Activated naive CD4-positive, alpha-beta T cell treated with anti-CD3 and anti-CD28 coated beads, Interleukin-2, amount 10 ng/mL, durations not matched to agents 7 days and 5 days (primary cell): ENCODE results near the gene HIC2.
"Not testable (repeated sequence)": the region's sequence is repeated elsewhere in the genome, so short reads cannot be mapped to it uniquely, and the experiment has no call there.

ENCODE experiments used
- CTCF ChIA-PET: fragments of 350-600 bp; sonication (Branson Sonifier 250); formaldehyde crosslinking; loops from one replicate; lab custom pipeline; 2021; ENCODE audit warnings: antibody characterized with exemption; lab: Charles Lee
- DNase-seq: peaks from one replicate; pipeline ENCODE4 v3.0.0-alpha.2; 2020
- H3K27ac Mint-ChIP-seq: one replicate; pipeline ENCODE4 v1.8.0; 2021; ENCODE audit warnings: mild to moderate bottlenecking, moderate library complexity, mixed read lengths
- H3K27me3 Mint-ChIP-seq: one replicate; pipeline ENCODE4 v1.8.0; 2021; ENCODE audit warnings: mild to moderate bottlenecking, mixed read lengths
- H3K36me3 Mint-ChIP-seq: one replicate; pipeline ENCODE4 v1.8.0; 2021; ENCODE audit warnings: mixed read lengths
- H3K4me1 Mint-ChIP-seq: one replicate; pipeline ENCODE4 v1.8.0; 2021; ENCODE audit warnings: mixed read lengths
- H3K4me3 Mint-ChIP-seq: one replicate; pipeline ENCODE4 v1.8.0; 2021; ENCODE audit warnings: mild to moderate bottlenecking, moderate library complexity, mixed read lengths
- H3K9me3 Mint-ChIP-seq: one replicate; pipeline ENCODE4 v1.8.0; 2021; ENCODE audit warnings: mixed read lengths

Gene HIC2, protein sequence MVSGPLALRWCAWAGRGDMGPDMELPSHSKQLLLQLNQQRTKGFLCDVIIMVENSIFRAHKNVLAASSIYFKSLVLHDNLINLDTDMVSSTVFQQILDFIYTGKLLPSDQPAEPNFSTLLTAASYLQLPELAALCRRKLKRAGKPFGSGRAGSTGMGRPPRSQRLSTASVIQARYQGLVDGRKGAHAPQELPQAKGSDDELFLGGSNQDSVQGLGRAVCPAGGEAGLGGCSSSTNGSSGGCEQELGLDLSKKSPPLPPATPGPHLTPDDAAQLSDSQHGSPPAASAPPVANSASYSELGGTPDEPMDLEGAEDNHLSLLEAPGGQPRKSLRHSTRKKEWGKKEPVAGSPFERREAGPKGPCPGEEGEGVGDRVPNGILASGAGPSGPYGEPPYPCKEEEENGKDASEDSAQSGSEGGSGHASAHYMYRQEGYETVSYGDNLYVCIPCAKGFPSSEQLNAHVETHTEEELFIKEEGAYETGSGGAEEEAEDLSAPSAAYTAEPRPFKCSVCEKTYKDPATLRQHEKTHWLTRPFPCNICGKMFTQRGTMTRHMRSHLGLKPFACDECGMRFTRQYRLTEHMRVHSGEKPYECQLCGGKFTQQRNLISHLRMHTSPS

DNA sequence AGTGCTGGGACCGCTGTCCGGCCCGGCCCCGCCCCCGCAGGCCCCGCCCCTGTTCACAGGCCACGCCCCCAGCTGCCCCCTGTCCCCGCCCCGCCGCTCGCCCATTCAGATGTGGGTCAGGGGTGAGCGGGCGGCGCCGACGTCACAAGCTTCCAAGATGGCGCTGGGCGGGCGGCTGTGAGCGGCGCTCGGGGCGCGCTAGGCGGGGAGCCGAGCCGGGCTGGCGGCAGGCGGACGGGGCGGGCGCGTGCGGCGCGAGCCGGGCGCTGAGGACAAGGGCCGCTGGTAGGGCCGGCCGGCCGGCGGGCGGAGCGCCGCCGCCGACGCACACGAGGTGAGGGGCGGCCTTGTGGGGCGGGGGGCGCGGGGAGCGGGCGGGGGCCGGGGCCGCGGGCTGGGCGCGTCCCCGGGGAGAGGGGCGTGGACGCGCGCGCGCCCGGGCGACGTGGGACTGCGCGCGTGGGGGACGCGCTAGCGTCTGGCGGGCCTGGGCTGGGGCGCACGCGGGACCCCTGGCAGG, at the start of gene HIC2:
HIC2 (plus strand) TSS at position 145 of the 520 bp plus-strand sequence. CDS start 25,461 bp downstream, outside the sequence.
- H3K27me3 Mint-ChIP-seq, H3K9me3 Mint-ChIP-seq, H3K27ac Mint-ChIP-seq, H3K36me3 Mint-ChIP-seq, CTCF ChIA-PET, H3K4me1 Mint-ChIP-seq: not testable (repeated sequence)
- peak; percentile 24 for DNase-seq
- peak within 1 kb of the TSS; percentile 54 for H3K4me3 Mint-ChIP-seq

DNA sequence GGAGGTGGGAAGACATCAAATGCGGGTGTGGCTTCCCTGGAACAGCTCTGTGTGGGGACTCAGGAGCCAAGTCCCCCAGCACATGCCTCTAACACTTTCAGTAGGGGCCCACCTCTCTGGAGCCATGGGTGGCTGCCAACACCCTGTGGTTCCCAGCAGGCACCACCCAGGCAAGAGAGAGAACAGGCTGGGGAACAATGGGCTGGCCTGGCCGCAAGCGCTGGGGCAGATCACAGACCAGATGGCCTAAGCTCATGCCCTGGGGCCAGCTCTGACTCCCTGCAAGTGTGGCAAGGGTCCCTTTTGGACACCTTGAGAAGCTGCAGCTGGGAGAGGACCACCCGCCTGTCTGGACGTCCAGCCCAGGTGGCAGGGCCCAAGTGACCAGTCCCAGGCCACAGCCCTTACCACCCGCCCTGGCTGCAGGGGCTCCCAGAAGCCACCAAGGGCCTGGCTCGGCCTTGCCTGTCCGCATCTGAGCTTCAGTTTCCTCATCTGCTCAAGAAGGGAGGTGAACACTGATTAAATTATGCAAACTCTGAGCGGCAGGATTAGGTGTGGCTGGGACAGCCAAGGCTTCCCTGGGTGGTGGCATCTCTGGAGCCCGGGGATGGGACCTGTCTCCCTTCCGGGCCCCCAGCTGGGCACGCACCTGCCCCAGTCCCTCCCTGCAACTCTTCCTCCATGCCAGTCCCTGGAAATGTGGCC, 48.4 kb upstream of the HIC2 start:
- H3K9me3 Mint-ChIP-seq, CTCF ChIA-PET, H3K27ac Mint-ChIP-seq, H3K4me1 Mint-ChIP-seq, H3K4me3 Mint-ChIP-seq, DNase-seq, H3K36me3 Mint-ChIP-seq, H3K27me3 Mint-ChIP-seq: not testable (repeated sequence)

DNA sequence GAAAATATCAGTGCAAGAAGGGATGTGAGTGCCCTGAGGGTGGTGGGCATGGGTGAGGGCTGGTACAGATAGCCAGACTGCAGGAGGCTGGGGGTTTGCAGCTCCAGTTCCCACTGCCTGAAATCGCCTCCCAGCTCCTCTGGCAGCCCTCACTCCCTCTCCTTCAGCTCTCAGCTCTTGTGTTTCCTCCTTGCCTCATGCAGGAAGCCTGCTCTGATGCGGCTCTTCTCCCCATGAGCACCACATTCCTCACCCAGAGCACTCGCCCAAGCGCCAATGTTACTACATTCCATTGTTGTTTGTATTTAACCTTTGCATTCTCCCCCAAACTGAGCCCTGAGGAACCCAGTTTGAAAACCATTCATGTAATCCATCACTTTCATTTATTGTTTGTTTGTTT, 41.3 kb upstream of the HIC2 start:
- H3K27me3 Mint-ChIP-seq, DNase-seq, H3K36me3 Mint-ChIP-seq, H3K4me1 Mint-ChIP-seq, H3K4me3 Mint-ChIP-seq, CTCF ChIA-PET, H3K9me3 Mint-ChIP-seq, H3K27ac Mint-ChIP-seq: not testable (repeated sequence)

DNA sequence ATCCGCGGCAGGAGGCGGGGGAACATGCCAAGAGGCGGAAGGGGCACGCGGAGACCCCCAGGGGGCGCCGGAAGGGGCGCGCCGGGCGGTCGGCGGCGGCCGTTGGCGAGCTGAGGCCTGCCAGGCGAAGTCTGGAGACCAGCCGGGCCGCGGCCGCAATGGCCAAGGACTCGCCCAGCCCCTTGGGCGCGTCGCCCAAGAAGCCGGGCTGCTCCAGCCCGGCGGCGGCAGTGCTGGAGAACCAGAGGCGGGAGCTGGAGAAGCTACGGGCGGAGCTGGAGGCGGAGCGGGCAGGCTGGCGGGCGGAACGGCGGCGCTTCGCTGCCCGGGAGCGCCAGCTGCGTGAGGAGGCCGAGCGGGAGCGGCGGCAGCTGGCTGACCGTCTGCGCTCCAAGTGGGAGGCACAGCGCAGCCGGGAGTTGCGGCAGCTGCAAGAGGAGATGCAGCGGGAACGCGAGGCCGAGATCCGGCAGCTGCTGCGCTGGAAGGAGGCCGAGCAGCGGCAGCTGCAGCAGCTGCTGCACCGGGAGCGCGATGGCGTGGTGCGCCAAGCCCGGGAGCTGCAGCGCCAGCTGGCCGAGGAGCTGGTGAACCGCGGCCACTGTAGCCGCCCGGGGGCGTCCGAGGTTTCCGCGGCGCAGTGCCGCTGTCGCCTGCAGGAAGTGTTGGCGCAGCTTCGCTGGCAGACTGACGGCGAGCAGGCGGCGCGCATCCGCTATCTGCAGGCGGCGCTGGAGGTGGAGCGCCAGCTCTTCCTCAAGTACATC, 33.3 kb upstream of the HIC2 start, which contains the start of gene RIMBP3B:
RIMBP3B (plus strand) TSS at position 51 of the 767 bp plus-strand sequence; CDS start at position 159, 108 bp downstream.
- H3K36me3 Mint-ChIP-seq, H3K4me1 Mint-ChIP-seq, DNase-seq, H3K4me3 Mint-ChIP-seq, CTCF ChIA-PET, H3K27me3 Mint-ChIP-seq, H3K9me3 Mint-ChIP-seq, H3K27ac Mint-ChIP-seq: not testable (repeated sequence)

DNA sequence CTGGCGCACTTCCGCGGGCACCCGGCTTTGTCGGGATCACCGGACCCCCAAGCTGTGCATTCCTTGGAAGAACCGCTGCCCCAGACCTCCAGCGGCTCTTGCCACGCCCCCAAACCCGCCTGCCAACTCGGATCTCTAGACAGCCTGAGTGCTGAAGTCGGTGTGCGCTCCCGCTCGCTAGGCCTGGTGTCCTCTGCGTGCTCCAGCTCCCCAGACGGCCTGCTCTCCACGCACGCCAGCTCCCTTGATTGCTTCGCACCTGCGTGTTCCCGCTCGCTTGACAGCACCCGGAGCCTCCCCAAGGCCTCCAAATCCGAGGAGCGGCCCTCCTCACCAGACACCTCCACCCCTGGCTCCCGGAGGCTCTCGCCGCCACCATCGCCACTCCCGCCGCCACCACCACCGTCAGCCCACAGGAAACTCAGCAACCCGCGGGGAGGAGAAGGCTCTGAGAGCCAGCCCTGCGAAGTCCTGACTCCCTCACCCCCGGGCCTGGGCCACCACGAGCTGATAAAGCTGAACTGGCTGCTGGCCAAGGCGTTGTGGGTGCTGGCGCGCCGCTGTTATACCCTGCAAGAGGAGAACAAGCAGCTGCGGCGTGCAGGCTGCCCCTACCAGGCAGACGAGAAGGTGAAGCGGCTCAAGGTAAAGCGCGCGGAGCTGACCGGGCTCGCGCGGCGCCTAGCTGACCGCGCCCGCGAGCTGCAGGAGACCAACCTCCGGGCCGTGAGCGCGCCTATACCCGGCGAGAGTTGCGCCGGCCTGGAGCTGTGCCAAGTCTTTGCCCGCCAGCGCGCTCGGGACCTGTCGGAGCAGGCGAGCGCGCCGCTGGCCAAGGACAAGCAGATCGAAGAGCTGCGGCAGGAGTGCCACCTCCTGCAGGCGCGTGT, 32.5 kb upstream of the HIC2 start:
- H3K9me3 Mint-ChIP-seq, H3K36me3 Mint-ChIP-seq, H3K27ac Mint-ChIP-seq, H3K27me3 Mint-ChIP-seq, DNase-seq, H3K4me3 Mint-ChIP-seq, CTCF ChIA-PET, H3K4me1 Mint-ChIP-seq: not testable (repeated sequence)

DNA sequence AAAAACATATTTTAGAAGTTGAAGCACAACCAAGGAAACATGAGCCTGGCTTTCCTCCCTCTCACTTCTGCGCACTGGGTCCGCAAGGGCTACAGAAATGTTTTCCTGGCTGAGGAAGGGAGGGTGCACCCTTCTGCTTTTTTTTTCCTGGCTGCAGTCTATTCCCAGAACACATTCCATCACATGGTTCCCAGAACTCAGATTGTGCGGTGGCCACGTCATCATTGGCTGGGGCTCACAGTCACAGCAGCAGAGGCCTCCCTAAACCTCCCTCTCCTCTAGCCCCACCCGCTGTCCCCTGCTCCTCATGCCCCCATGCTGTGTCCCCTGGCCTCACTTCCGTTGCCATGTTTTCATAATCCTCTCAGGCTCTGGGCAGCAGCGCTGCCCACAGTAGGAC, 27.7 kb upstream of the HIC2 start:
- H3K4me1 Mint-ChIP-seq, H3K9me3 Mint-ChIP-seq, H3K27me3 Mint-ChIP-seq, H3K4me3 Mint-ChIP-seq, DNase-seq, H3K27ac Mint-ChIP-seq, H3K36me3 Mint-ChIP-seq, CTCF ChIA-PET: not testable (repeated sequence)

DNA sequence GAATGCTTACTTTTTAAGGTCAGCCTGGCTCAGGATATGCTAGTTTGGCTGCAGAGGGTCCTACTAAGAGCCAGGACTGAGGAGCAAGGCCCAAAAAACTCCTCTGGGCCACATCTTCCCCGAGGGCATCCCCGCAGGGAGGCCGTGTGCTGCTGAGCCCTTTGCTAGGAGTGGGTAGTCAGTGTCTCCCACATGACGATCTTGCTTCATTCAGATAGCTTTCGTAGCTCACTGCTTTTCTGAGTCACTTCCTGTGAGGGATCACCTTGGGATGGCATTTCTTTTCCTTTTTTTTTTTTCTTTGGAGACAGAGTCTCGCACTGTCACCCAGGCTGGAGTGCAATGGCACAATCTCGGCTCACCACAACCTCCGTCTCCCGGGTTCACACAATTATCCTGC, 27.2 kb upstream of the HIC2 start:
- H3K4me1 Mint-ChIP-seq, H3K27me3 Mint-ChIP-seq, H3K4me3 Mint-ChIP-seq, H3K36me3 Mint-ChIP-seq, H3K9me3 Mint-ChIP-seq, CTCF ChIA-PET, DNase-seq, H3K27ac Mint-ChIP-seq: not testable (repeated sequence)

DNA sequence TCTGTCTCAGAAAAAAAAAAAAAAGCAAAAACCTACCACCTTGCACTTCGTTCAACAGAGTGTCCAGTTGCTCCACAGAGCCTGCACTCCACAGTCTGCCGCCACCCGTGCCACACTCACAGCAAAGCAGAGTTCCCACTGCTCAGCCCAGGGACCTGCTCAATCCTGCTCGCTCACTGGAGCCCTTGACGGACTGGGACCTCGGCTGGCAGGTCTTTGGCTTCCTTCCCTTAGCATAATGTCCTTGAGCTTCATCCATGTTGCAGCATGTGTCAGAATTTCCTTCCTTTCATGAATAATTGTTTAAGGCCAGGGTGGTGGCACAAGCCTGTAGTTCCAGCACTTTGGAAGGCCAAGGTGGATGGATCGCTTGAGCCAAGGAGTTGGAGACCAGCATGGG, 22.6 kb upstream of the HIC2 start:
- H3K4me1 Mint-ChIP-seq, H3K9me3 Mint-ChIP-seq, H3K27ac Mint-ChIP-seq, H3K4me3 Mint-ChIP-seq, CTCF ChIA-PET, DNase-seq, H3K36me3 Mint-ChIP-seq, H3K27me3 Mint-ChIP-seq: not testable (repeated sequence)

DNA sequence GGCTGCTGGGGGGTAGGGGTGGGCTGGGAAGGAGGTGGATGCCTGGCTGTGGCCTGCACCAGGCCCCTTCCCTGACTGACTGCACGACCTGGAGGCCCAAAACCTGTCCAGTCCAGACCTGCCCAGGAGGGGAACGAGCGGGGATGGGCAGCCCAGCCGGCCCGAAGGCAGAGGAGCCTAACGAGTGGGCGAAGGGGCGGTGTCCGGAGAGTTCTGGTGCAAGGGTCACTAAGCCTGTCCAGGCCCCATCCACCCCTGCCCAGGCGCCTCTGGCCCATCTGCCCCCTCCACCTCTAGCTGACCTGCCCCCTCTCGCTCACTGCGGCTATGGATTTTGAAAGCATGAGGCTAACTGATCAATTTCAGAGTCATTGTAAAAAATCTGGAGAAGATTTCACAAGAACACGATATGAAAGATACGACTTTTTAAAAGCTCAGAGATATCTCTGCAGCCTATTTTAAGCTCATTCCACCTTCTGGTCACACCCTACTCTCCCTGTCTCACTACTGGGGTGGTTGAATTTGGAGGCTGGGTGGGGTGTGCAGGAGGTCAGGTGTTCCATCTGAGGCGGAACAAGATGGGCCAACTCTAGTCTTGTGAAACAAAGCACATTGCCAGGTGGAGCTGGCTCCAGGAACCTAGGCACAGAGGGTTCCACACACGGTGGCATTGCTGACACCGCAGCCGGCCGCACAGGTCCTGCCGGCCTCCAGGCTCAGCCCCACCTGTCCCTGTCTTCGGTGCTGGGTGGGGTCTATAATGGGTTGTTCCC, 15.8 kb upstream of the HIC2 start:
- H3K4me1 Mint-ChIP-seq, CTCF ChIA-PET, DNase-seq, H3K9me3 Mint-ChIP-seq, H3K4me3 Mint-ChIP-seq, H3K36me3 Mint-ChIP-seq, H3K27me3 Mint-ChIP-seq, H3K27ac Mint-ChIP-seq: not testable (repeated sequence)

DNA sequence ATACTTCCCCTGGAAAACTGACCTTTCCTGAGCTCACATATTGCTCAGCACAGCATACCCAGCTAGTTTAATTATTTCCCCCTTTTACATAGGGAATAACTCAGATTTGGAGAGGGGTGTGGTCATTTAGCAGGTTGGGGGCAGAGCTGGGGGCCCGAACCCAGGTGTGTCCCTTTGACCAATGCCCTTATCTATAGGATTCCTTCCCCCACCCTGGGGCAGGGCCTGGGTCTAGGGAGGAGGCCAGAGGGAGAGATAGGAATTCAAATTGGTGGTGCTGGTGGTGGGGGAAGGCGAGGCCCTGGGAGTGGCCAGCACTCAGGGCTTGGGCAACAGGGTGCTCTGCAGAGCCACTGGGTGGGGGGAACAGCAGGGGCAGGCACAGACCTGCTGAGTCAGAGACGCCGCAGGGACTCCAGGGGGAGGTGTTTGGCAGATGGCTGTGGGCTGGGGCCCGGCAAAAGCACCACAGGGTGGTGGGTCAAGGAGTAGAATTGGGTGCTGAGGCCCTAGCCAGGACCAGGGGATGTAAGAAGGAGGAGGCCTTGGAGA, 14.3 kb upstream of the HIC2 start:
- H3K36me3 Mint-ChIP-seq, H3K9me3 Mint-ChIP-seq, H3K27me3 Mint-ChIP-seq, H3K4me3 Mint-ChIP-seq, CTCF ChIA-PET, H3K4me1 Mint-ChIP-seq, DNase-seq, H3K27ac Mint-ChIP-seq: not testable (repeated sequence)

DNA sequence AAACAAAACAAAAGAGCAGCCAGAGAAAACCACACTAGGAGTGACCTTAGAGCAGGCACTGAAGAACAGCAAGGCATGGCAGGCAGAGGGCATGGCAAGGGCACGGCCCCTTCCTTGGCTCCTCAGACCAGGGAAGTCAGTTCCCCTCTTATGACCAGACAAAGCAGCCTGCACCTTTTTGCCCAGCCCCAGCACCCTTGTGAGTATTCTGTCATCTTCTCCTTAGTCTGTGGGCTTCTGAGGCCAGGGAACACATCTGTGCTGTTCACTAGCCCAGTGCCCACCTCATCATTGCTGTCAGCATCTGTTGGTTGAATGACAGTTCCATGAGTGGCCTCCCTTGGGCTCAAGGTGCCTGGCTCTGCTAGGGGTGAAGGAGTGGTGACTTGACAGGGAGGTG, 10.0 kb upstream of the HIC2 start:
- peak; percentile 8 for DNase-seq
- H3K36me3 Mint-ChIP-seq, CTCF ChIA-PET, H3K9me3 Mint-ChIP-seq, H3K27me3 Mint-ChIP-seq, H3K27ac Mint-ChIP-seq, H3K4me3 Mint-ChIP-seq, H3K4me1 Mint-ChIP-seq: not testable (repeated sequence)

DNA sequence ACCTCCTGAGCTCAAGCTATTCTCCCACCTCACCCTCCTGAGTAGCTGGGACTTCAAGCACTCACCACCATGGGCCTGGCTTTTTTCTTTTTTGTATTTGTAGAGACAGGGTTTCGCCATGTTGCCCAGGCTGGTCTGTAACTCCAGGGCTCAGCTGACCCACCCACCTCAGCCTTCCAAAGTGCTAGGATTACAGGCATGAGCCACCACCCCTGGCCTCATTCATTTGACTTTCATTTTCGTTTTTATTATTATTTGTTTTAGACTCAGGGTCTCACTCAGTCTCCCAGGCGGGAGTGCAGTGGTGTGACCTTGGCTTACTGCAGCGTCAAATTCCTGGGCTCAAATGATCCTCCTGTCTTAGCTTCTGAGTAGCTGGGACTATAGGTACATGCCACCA, 9.4 kb upstream of the HIC2 start:
- not testable (repeated sequence) for H3K4me3 Mint-ChIP-seq, H3K9me3 Mint-ChIP-seq

DNA sequence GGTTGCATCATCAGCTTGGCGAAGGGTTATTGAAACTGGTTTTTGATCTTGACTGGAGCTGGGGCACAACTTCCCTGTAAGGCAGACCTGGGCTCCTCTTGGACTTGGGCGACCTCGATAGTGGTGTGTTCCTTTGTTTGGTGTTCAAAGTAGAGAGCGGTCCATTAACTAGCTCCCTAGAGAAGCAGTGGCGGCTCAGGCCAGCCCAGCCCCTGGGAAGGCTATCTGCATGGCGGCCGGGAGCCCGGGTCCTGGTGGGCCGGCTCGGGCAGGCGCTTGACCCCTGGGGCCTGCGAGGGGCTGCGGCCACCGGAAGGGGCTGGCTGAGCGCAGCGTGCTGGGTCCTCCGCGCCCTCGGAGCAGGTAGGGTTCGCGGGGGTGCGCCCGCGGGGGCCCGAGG, 796 bp upstream of the HIC2 start:
- CTCF ChIA-PET, H3K9me3 Mint-ChIP-seq, H3K27me3 Mint-ChIP-seq, H3K36me3 Mint-ChIP-seq, H3K4me1 Mint-ChIP-seq, H3K4me3 Mint-ChIP-seq, H3K27ac Mint-ChIP-seq, DNase-seq: not testable (repeated sequence)

More for the DNA sequence above, 9.4 kb upstream of the HIC2 start:
- DNase-seq, CTCF ChIA-PET, H3K4me1 Mint-ChIP-seq, H3K27me3 Mint-ChIP-seq, H3K27ac Mint-ChIP-seq, H3K36me3 Mint-ChIP-seq: not testable (repeated sequence)
